Putamen (tissue), 1 donor: Measurements from ENCODE around the gene WDR74.
"Not testable (repeated sequence)": the region's sequence is repeated elsewhere in the genome, so short reads cannot be mapped to it uniquely, and the experiment has no call there.

Experiments used
- DNase-seq: peaks from one replicate; pipeline ENCODE4 v3.0.0-alpha.2; 2016; ENCODE audit warnings: low spot score

Gene WDR74

GRCh38 chr11:62841361-62842170 lies 2.2 kb upstream of the WDR74 start:
- DNase-seq = peak; percentile 94

- peak; percentile 58 for DNase-seq
Measured at GRCh38 chr11:62840721-62841360, 1.5 kb upstream of the WDR74 start.

- no peak for DNase-seq
Measured at GRCh38 chr11:62835336-62835735, 4.1 kb downstream of the WDR74 start.

- no peak for DNase-seq
Measured at GRCh38 chr11:62832336-62833234, 6.8 kb downstream of the WDR74 start, which contains the start of gene TEX54. Gene TEX54, minus strand, starts transcription at chr11:62832841.

- peak; percentile 99 for DNase-seq
Measured at GRCh38 chr11:62831520-62832335, 7.7 kb downstream of the WDR74 start, which contains the start of gene STX5. Gene STX5, minus strand, starts transcription at chr11:62832051. Its CDS starts 808 bp downstream, at chr11:62831243.

GRCh38 chr11:62830904-62831519 lies 8.4 kb downstream of the WDR74 start:
- no peak for DNase-seq

- not testable (repeated sequence) for DNase-seq
Measured at GRCh38 chr11:62828130-62828529, 11.3 kb downstream of the WDR74 start.

- DNase-seq = no peak
Measured at GRCh38 chr11:62823677-62824076, 15.7 kb downstream of the WDR74 start.

GRCh38 chr11:62817129-62817528 lies 22.3 kb downstream of the WDR74 start:
- DNase-seq = no peak

GRCh38 chr11:62816557-62816956 lies 22.8 kb downstream of the WDR74 start:
- DNase-seq = no peak

GRCh38 chr11:62811659-62812058 lies 27.7 kb downstream of the WDR74 start:
- no peak for DNase-seq

- no peak for DNase-seq
Measured at GRCh38 chr11:62810748-62811147, 28.6 kb downstream of the WDR74 start.

- DNase-seq = no peak
Measured at GRCh38 chr11:62806611-62807121, 32.7 kb downstream of the WDR74 start.

GRCh38 chr11:62805961-62806441 lies 33.4 kb downstream of the WDR74 start:
- no peak for DNase-seq

GRCh38 chr11:62805076-62805892 lies 34.1 kb downstream of the WDR74 start, which contains the start of gene NXF1:
Gene NXF1, minus strand, starts transcription at chr11:62805440. Its CDS starts 84 bp downstream, at chr11:62805356.
- peak; percentile 95 for DNase-seq

- no peak for DNase-seq
Measured at GRCh38 chr11:62804310-62805075, 34.9 kb downstream of the WDR74 start.

GRCh38 chr11:62801071-62801470 lies 38.3 kb downstream of the WDR74 start:
- no peak for DNase-seq

- no peak for DNase-seq
Measured at GRCh38 chr11:62799486-62799885, 39.9 kb downstream of the WDR74 start.

GRCh38 chr11:62796281-62796680 lies 43.1 kb downstream of the WDR74 start:
- DNase-seq = no peak
